Panc1 (cell line): ENCODE measurements around the gene CLTB. TPM values are rescaled to one million over a fixed set of nuclear protein-coding genes. Genes with fewer than 3 reads are reported as not detected.

Experiments
- ATAC-seq: fragments of 200-7000 bp; cut with Tn5 transposase; 2 replicates; pipeline ENCODE4 v1.9.1; 2020; ENCODE audit warnings: mild to moderate bottlenecking, moderate library complexity
- BruUV-seq: library from RNA; stranded (reverse); fragments of 400-500 nt; replicated peaks from 2 replicates; lab custom pipeline; 2021; lab: Mats Ljungman, UMichigan
- CTCF ChIA-PET: fragments of 300-600 bp; sonication (Branson Sonifier 250); formaldehyde crosslinking; loops from one replicate; lab custom pipeline; 2022; ENCODE audit warnings: antibody characterized with exemption; lab: Charles Lee
- POLR2A ChIA-PET: fragments of 300-600 bp; sonication (Branson Sonifier 250); formaldehyde crosslinking; loops from one replicate; lab custom pipeline; 2022; ENCODE audit warnings: antibody characterized with exemption; lab: Charles Lee
- DNase-seq: peaks from one replicate; pipeline ENCODE4 v3.0.0-alpha.2; 2010; ENCODE audit warnings: low read depth, low spot score
- H3K27ac ChIP-seq: 2 replicates; pipeline ENCODE4 v1.5.1; 2011; ENCODE audit warnings: mild to moderate bottlenecking, low read length, inconsistent platforms
- H3K27me3 ChIP-seq: fragments of 200-500 bp; sonication (Bioruptor generic); 2 replicates; pipeline ENCODE4 v1.6.0; 2014; ENCODE audit warnings: low read length, inconsistent platforms; ENCODE audit not compliant: control insufficient read depth, insufficient read depth
- H3K36me3 ChIP-seq: fragments of 200-500 bp; sonication (Bioruptor generic); 2 replicates; pipeline ENCODE4 v1.5.1; 2014; ENCODE audit warnings: inconsistent platforms, mild to moderate bottlenecking, low read length, moderate library complexity; ENCODE audit not compliant: control insufficient read depth, insufficient read depth
- H3K4me1 ChIP-seq: 2 replicates; pipeline ENCODE4 v1.5.1; 2011; ENCODE audit warnings: inconsistent platforms, mild to moderate bottlenecking, low read length, moderate library complexity; ENCODE audit not compliant: control insufficient read depth, insufficient read depth
- H3K4me3 ChIP-seq, 2 experiments: 2 replicates each; pipeline ENCODE4 v1.5.1; 2011 to 2012; ENCODE audit warnings: low read depth in 2 of 2, low read length in 2 of 2, mild to moderate bottlenecking in 2 of 2, inconsistent platforms in 1 of 2, moderate library complexity in 1 of 2
- H3K9me3 ChIP-seq: fragments of 200-500 bp; sonication (Bioruptor generic); 2 replicates; pipeline ENCODE4 v1.5.1; 2014; ENCODE audit warnings: low read depth, mild to moderate bottlenecking, inconsistent platforms, low read length, moderate library complexity; ENCODE audit not compliant: control insufficient read depth, insufficient read depth
- POLR2AphosphoS5 ChIP-seq: IDR thresholded peaks from 2 replicates; pipeline ENCODE4 v1.6.1; 2012; ENCODE audit warnings: mild to moderate bottlenecking, low read depth, low read length, moderate library complexity
- SIN3A ChIP-seq: IDR thresholded peaks from 2 replicates; pipeline ENCODE4 v1.6.1; 2012; ENCODE audit warnings: low read depth, mild to moderate bottlenecking, low read length, moderate library complexity, borderline replicate concordance; ENCODE audit not compliant: insufficient read depth
- TCF7L2 ChIP-seq: IDR thresholded peaks from 2 replicates; pipeline ENCODE4 v1.6.1; 2011; ENCODE audit warnings: mild to moderate bottlenecking, low read depth, low read length, inconsistent platforms
- in situ Hi-C: cut with HindIII; loops from 2 replicates; pipeline ENCODE4 v1.10.0; 2016; ENCODE audit warnings: low sequenced_read_pairs, low pct_unique_long_range_greater_than_20kb
- intact Hi-C: fragments of 100-400 bp; cut with micrococcal nuclease; formaldehyde crosslinking; loops from one replicate; pipeline ENCODE4 v1.10.0; 2022; ENCODE audit not compliant: unreplicated experiment
- total RNA-seq: library from RNA; stranded (reverse); gene quantifications from one replicate; pipeline ENCODE4 v1.2.1, GENCODE V29; 2021; ENCODE audit not compliant: unreplicated experiment
- TF ChIP-seq, protein P1 (sequence below), 2 experiments: IDR thresholded peaks; 2 replicates each; pipeline ENCODE4 v1.6.1; 2011 to 2012; ENCODE audit warnings: low read depth in 2 of 2, control low read depth in 1 of 2, low read length in 1 of 2, mild to moderate bottlenecking in 1 of 2, moderate library complexity in 1 of 2; ENCODE audit not compliant: insufficient read depth in 1 of 2
- TF ChIP-seq, protein P2 (sequence below): fragments of 450-650 bp; IDR thresholded peaks from 2 replicates; pipeline ENCODE4 v1.5.1; 2017; ENCODE audit warnings: mild to moderate bottlenecking

CLTB gene
- total RNA-seq, 1 experiment from 2014 or later: 124 TPM

DNA sequence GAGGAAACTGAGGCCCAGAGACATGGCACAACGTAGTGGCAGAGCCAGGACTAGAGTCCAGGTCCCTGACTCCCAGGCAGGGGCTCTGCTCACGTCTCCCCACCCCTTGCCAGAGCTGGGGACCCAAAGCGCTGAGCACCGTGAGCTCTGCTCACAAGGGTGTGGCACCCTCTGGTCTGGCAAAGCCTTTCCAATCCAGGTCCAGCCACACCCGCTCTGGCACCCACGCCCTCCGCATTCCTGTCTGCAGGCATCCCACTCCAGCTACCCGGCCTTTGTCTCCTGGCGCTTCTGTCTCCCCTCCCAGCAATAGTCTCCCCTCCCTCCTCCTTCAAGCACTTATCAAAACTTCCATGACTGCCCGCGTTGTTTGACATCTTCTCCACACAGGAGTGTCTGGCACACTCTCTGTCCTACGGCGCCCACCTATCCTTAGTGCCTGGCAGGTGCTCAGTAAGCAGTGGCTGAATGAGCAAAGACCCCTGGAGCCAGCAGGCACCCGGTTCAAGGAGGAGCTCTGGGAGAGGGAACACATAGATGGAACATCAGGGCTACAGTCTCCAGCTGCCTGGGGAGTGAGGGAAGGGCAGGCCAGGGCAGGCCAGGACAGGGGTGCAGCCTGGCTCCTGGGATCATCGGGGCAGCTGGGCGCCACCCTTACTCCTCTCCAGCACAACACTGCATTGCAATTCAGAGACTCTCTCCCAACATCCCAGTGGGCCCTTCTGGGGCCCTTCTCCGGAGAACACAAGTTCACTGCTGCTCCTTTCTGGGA is 15.8 kb downstream of the CLTB start:
- BruUV-seq: no TSS peak
- Histone ChIP-seq H3K27ac (no peak overlapping the region), H3K27me3 (no peaks in the 10 kb centered on the region), H3K9me3 (no peaks in the 10 kb centered on the region), H3K4me3 (no peak overlapping the region), H3K4me1 (no peaks in the 10 kb centered on the region), H3K36me3 (no peaks in the 10 kb centered on the region)
- no peak for DNase-seq
- TF ChIP-seq, protein P1, sequence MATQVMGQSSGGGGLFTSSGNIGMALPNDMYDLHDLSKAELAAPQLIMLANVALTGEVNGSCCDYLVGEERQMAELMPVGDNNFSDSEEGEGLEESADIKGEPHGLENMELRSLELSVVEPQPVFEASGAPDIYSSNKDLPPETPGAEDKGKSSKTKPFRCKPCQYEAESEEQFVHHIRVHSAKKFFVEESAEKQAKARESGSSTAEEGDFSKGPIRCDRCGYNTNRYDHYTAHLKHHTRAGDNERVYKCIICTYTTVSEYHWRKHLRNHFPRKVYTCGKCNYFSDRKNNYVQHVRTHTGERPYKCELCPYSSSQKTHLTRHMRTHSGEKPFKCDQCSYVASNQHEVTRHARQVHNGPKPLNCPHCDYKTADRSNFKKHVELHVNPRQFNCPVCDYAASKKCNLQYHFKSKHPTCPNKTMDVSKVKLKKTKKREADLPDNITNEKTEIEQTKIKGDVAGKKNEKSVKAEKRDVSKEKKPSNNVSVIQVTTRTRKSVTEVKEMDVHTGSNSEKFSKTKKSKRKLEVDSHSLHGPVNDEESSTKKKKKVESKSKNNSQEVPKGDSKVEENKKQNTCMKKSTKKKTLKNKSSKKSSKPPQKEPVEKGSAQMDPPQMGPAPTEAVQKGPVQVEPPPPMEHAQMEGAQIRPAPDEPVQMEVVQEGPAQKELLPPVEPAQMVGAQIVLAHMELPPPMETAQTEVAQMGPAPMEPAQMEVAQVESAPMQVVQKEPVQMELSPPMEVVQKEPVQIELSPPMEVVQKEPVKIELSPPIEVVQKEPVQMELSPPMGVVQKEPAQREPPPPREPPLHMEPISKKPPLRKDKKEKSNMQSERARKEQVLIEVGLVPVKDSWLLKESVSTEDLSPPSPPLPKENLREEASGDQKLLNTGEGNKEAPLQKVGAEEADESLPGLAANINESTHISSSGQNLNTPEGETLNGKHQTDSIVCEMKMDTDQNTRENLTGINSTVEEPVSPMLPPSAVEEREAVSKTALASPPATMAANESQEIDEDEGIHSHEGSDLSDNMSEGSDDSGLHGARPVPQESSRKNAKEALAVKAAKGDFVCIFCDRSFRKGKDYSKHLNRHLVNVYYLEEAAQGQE (IDR thresholded peaks at IDR 0.05; ENCODE audit: insufficient read depth in 1 of 2, low read depth in 2 of 2, low read length in 1 of 2): no peak
- TF ChIP-seq SIN3A: no peak
- no peak for TF ChIP-seq POLR2AphosphoS5
- TF ChIP-seq TCF7L2: no peak
- TF ChIP-seq, protein P2, sequence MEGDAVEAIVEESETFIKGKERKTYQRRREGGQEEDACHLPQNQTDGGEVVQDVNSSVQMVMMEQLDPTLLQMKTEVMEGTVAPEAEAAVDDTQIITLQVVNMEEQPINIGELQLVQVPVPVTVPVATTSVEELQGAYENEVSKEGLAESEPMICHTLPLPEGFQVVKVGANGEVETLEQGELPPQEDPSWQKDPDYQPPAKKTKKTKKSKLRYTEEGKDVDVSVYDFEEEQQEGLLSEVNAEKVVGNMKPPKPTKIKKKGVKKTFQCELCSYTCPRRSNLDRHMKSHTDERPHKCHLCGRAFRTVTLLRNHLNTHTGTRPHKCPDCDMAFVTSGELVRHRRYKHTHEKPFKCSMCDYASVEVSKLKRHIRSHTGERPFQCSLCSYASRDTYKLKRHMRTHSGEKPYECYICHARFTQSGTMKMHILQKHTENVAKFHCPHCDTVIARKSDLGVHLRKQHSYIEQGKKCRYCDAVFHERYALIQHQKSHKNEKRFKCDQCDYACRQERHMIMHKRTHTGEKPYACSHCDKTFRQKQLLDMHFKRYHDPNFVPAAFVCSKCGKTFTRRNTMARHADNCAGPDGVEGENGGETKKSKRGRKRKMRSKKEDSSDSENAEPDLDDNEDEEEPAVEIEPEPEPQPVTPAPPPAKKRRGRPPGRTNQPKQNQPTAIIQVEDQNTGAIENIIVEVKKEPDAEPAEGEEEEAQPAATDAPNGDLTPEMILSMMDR: no peak
- in situ Hi-C loops: no loop called here
- CTCF ChIA-PET: no interaction called here
- intact Hi-C loops: no loop called here
- POLR2A ChIA-PET: interaction anchor here (0.5 to 0.7 kb wide), 3 partner anchors 8 to 113 kb away, joined by 3 to 12 read pairs (median 3); no protein-coding TSS in a partner anchor
- ATAC-seq: no peak

DNA sequence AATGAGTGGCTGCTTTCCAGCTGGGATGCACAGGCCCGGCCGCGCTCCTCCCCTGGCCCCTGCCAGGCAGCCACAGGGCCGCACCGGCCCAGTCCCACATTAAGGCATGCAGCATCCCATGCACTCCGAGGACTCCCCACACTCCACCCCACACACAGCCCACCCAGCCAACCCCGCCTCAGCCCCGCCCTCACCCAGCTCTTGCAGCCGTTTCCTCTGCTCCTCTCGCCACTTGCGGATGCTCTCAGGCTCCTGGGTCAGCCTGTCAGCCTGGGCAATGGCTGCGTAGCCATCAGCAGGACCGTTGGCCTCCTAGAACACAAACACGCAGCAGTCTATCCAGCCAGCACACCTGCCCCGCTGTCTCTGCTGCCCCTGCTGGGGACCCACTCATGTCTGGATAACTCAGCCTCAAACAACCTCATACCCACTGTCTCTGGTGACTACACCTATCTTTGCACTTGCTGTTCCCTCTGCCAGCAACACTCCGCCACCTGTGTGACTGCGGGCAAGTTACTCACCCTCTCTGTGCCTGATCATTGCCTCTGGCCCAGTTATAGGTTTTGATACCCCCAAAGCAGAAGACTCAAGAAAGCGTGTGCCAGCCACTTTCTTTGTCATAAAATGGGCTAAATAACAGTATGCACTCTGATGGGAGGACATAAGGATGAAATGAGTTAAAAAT is 18.5 kb downstream of the CLTB start:
- TF ChIP-seq TCF7L2: no peak
- no peak for TF ChIP-seq SIN3A
- TF ChIP-seq, protein P1 (IDR thresholded peaks at IDR 0.05; ENCODE audit: insufficient read depth in 1 of 2, low read depth in 2 of 2, low read length in 1 of 2): no peak
- no peak for TF ChIP-seq POLR2AphosphoS5
- TF ChIP-seq, protein P2: no peak
- Histone ChIP-seq H3K27me3 (no peaks in the 10 kb centered on the region), H3K9me3 (no peaks in the 10 kb centered on the region), H3K4me3 (no peak overlapping the region), H3K36me3 (no peaks in the 10 kb centered on the region), H3K4me1 (no peaks in the 10 kb centered on the region), H3K27ac (no peak overlapping the region)
- BruUV-seq: no TSS peak
- ATAC-seq (no peak), DNase-seq (no peak)
- ChIA-PET POLR2A (no interaction called here), CTCF (no interaction called here)
- in situ Hi-C loops: no loop called here
- intact Hi-C loops: no loop called here
